HG03280 (cell line): ENCODE data around the gene MYCT1.

Source experiments
- ATAC-seq: cut with Tn5 transposase; IDR thresholded peaks from one replicate; pipeline ENCODE4 v1.9.1; 2021; ENCODE audit warnings: mild to moderate bottlenecking, moderate library complexity; ENCODE audit not compliant: unreplicated experiment

Gene MYCT1

DNA sequence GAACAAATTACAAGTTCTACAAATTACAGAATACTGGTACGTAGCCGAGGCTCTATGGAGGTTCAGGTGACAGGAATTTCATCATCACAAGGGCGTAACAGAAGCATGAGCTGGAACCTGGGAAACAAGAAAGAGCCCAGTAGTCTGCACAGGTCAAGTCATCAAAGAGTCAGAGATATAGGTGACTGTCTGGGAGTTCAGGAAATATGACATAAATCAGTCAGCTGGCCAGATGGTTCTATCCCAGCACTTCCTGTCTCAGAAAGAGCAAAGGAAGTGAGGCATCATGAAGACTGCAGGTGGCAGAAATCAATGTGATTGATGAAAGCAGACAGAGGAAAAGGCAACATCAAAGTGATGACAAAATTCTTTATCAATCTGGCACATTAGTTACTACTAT lies 23.3 kb downstream of the MYCT1 start:
- ATAC-seq: no peak

DNA sequence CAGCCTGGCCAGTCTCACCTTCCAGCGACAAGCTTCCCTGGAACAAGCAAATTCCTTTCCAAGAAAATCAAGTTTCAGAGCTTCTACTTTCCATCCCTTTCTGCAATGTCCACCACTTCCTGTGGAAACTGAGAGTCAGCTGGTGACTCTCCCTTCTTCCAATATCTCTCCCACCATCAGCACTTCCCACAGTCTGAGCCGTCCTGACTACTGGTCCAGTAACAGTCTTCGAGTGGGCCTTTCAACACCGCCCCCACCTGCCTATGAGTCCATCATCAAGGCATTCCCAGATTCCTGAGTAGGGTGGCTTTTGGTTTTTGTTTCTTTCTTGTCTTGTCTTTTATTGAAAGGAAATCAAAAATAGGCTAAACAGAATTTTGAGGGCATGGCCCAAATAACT lies 24.3 kb downstream of the MYCT1 start:
- no peak for ATAC-seq

DNA sequence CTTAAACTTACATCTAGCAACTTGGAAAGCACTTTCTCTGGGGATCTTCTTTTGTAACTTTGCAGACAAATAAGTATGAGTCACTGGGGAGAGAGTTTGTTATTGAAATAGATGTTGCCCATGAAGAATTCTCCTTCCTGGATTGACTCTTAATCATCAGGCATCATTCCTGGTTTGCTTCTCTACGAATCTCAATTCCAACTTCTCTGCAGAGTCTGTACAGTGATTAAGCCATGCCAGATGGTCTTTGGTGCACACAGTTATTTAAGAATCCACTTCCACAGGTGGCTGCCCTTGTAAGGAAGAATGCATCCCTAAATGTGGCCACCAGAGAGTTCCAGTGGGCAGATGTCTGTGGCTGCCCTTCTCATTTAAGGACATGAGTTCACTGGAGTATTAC lies 25.7 kb downstream of the MYCT1 start:
- ATAC-seq: no peak

DNA sequence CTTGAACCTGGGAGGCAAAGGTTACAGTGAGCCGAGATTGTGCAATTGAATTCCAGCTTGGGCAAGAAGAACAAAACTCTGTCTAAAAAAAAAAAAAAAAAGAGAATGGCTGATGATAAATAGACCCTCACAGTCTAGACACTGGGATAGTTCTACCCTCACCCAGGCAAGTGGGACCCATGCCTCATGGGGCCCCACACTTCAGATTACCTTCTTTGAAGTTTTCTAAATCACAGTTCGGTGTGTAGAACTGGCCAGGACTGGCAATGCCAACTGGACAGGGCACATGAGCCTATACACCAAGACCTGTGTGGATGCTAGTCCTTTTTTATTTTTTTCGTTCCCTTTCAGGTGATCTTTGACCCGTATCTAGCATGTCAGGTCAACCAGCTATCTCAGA lies 28.6 kb downstream of the MYCT1 start:
- ATAC-seq: no peak

GRCh38 chr6:152727507-152727906 lies 29.8 kb downstream of the MYCT1 start:
- no peak for ATAC-seq

DNA sequence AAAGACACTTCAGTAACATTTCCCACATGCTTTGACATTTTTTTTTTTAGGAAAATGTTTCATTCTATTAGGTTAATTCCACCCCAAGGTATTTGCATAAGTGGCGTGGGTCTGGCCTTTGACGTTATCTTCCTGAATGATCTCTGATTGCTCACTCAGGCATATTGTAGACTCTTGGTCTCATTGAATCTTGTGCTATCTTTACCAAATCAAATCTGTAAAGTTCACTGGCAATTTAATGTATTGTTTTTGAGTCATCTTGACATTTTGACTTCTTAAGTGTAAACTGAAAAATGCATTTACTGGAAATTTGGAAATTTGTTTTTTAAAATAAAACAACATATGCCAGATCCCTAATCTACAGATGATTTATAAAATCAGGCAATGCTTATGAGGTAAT lies 36.9 kb downstream of the MYCT1 start:
- no peak for ATAC-seq

DNA sequence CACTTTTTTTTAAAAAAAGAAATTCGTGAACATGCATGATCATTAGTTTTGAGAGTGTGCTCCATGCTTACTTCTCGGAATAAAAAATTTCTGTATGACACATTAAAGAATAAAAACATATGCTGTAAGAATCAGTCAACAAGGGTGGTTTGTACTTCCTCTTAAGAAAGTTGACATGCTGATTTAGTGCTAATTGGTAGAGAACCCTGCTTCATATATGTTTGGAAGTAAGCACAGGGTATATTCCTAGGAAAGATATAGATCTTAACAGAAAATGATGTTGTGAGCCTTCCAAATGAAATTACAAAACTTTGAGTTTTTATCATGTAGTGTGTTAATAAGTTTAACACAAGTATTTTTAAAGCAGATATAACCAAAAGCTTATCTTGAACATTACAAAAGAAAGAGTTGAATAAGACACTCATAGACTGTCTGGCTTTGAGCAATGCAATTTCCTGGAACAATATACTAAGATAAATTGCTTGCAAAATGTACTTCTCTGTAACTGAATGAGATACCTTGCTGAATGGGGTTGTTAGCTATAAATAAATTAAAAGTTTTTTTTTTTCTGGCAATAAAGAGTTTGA lies 39.1 kb downstream of the MYCT1 start:
- ATAC-seq: no peak

DNA sequence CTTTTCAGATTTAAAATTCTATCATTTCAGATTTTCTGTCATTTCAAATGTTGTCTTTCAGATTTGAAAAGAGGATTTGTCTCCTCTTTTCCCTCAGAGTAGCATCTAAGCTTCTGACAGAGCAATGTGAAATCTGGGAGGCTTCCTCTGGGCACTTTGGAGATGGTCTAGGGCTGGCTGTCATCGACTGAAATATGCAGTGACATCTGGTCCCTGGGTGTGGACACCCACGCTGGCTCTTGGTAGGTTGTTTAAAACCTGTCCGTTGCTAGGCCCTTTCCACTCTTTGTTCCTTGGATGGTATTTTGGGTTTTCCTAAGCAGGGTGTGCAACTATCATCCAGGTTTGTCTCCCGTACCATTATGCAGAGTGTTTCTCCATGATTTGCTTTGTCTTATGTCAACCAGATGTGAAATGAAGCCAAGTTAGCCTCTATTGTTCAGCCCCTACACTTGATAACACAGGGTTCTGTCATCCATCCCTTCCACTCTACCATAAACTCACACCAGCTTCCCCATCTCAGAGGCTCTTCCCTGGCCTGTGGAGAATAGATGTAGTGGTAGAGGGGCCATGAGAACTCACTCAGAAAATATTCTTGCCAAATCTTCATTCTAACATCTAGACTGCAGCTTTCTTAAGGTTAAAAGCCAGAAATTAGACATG lies 47.9 kb downstream of the MYCT1 start:
- no peak for ATAC-seq

DNA sequence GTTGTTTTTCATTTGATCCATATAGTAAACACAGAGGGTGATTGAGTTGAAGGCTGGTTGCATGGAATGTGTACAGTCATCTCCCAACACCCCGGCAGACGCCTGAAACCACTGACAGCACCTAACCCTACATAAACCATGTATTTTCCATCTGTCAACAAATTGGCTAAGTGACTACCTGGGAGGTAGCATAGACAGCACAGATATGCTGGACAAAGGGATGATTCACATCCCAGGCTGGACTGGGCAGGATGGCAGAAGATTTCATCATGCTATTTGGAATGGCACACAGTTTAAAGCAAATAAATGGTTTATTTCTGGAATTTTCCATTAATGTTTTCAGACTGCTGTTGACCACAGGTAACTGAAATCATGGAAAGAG lies 48.5 kb downstream of the MYCT1 start:
- no peak for ATAC-seq

GRCh38 chr6:152748843-152749242 lies 51.1 kb downstream of the MYCT1 start:
- no peak for ATAC-seq

- ATAC-seq: no peak
Measured at GRCh38 chr6:152749336-152749735, 51.6 kb downstream of the MYCT1 start.

GRCh38 chr6:152750694-152751093 lies 53.0 kb downstream of the MYCT1 start, which contains the start of gene VIP:
Gene VIP, plus strand, starts transcription at chr6:152750797. Its CDS starts 1,381 bp downstream, at chr6:152752178.
- ATAC-seq: no peak

DNA sequence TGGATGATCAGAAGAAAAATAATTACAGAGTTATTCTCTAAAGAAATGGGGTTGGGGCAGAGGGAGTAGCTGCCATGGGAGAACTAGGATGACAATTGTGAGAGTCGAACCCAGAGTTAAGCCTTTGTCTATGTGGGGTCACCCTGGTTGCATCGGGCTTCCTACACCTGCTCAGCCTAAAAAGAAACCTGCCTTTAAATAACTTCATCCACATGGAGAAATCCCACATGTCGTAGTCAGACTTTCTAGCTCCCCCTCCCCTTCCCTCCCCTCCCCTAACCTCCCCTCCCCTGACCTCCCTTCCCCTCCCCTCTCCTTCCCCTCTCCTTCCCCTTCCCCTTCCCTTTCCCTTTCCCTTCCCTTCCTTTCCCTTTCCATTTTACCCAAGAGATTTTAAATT lies 67.6 kb downstream of the MYCT1 start:
- no peak for ATAC-seq

GRCh38 chr6:152769159-152769558 lies 71.5 kb downstream of the MYCT1 start:
- no peak for ATAC-seq

GRCh38 chr6:152769993-152770392 lies 72.3 kb downstream of the MYCT1 start:
- ATAC-seq: no peak

DNA sequence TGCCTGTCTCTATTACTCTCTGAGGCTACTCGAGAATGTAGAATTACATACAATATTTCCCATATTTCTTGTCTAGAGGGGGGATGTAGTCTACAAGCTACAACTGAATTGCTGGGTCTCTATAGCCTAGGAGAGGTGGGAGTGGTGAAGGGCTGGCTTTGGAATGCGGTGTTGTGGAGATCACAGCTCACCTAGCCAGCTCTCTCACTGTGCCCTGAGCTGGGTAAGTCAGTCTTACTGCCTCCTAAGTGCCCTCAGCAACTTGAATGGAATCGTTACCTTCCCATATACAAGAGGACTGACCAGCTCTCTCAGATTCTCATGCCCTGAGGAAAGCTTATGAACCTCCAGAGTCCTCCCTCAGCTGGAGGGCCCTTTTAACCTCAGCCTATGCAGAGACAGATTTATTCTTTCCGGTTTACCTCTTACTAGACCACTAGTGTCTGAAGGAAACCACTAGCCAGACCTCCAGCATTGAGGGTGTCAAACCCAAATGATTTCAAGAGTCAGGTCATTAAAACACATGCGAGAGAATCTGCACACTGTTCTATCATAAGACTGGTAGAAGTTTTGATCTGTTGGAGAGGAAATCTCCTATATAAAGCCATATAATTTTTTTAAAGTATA lies 73.5 kb downstream of the MYCT1 start:
- no peak for ATAC-seq
